ENCODE measurements around the gene FOLR3.

FOLR3 gene

DNA sequence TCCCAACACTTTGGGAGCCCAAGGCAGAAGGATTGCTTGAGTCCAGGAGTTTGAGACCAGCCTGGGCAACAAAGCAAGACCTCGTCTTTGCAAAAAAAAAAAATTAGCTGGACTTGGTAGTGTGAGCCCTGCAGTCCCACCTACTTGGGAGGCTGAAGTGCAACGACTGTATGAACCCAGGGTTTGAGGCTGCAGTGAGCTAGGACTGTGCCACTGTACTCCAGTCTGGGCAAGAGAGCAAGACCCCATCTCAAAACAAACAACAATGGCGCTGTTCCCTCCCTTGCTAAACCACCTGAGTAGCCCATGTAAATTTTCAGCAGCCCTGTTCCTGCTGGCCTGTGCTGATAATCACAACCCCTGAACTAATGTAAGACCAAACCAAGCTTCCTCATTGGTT lies 35.5 kb upstream of the FOLR3 start:
- Histone ChIP-seq H3K79me2 (ENCODE audit: insufficient read depth, low read length) (peaks cover 43% of the 10 kb centered on the region), H3K4me1 (ENCODE audit: insufficient read depth, low read length, poor library complexity, severe bottlenecking) (peaks cover 45% of the 10 kb centered on the region), H3K9me2 (replicated peaks; ENCODE audit: low read depth, low read length) (no peaks in the 10 kb centered on the region), H3K36me3 (ENCODE audit: insufficient read depth, low read length) (peaks cover 18% of the 10 kb centered on the region; the same call in 1 of the 2 replicates), H3F3A (ENCODE audit: low read depth) (peaks cover 7% of the 10 kb centered on the region; the same call in 1 of the 2 replicates), H3K4me2 (ENCODE audit: low read depth, low read length, poor library complexity, severe bottlenecking) (peak overlapping the region; percentile 96), H2AFZ (ENCODE audit: low read length) (no peak overlapping the region), H3K9ac (ENCODE audit: low read depth, low read length, poor library complexity, severe bottlenecking) (peak overlapping the region; percentile 98), H3K9me3 (ENCODE audit: insufficient read depth, low read depth, low read length) (no peaks in the 10 kb centered on the region), H4K20me1 (ENCODE audit: insufficient read depth, low read length, poor library complexity, severe bottlenecking) (peaks cover 4% of the 10 kb centered on the region), H3K4me3 (ENCODE audit: low read length, poor library complexity, severe bottlenecking) (peak overlapping the region; percentile 99), H3K27me3 (ENCODE audit: insufficient read depth, low read length, poor library complexity, severe bottlenecking) (no peaks in the 10 kb centered on the region)
- no peak for TF ChIP-seq EZH2phosphoT487 (IDR thresholded peaks at IDR 0.05; ENCODE audit: borderline replicate concordance)
- TF ChIP-seq, protein P1, sequence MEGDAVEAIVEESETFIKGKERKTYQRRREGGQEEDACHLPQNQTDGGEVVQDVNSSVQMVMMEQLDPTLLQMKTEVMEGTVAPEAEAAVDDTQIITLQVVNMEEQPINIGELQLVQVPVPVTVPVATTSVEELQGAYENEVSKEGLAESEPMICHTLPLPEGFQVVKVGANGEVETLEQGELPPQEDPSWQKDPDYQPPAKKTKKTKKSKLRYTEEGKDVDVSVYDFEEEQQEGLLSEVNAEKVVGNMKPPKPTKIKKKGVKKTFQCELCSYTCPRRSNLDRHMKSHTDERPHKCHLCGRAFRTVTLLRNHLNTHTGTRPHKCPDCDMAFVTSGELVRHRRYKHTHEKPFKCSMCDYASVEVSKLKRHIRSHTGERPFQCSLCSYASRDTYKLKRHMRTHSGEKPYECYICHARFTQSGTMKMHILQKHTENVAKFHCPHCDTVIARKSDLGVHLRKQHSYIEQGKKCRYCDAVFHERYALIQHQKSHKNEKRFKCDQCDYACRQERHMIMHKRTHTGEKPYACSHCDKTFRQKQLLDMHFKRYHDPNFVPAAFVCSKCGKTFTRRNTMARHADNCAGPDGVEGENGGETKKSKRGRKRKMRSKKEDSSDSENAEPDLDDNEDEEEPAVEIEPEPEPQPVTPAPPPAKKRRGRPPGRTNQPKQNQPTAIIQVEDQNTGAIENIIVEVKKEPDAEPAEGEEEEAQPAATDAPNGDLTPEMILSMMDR (conservative IDR thresholded peaks at IDR 0.05; ENCODE audit: low read length) = no peak

DNA sequence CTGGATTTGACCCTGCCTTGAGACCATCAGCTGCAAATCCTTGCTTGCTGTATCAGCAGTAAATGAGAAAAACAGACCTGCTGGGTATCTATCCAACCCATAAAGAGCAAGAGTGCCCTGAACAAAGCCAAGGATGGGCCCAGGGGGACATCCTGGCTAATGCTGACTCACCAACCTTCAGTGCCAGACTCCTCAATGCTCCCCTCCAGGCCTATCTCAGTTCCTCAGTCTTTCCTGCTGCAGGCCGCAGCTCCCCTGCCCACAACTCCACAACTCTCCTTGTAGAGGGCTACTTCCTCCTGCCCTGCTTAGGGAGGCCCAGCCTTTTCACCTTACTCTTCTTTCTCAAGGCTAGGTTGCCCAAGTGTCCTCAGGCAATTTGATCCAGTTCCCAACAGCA lies 35.1 kb upstream of the FOLR3 start:
- Histone ChIP-seq H3K27me3 (ENCODE audit: insufficient read depth, low read length, poor library complexity, severe bottlenecking) (no peaks in the 10 kb centered on the region), H3K4me1 (ENCODE audit: insufficient read depth, low read length, poor library complexity, severe bottlenecking) (peaks cover 45% of the 10 kb centered on the region), H4K20me1 (ENCODE audit: insufficient read depth, low read length, poor library complexity, severe bottlenecking) (peaks cover 4% of the 10 kb centered on the region), H3K9me2 (replicated peaks; ENCODE audit: low read depth, low read length) (no peaks in the 10 kb centered on the region), H3K9ac (ENCODE audit: low read depth, low read length, poor library complexity, severe bottlenecking) (peak overlapping the region; percentile 98), H3F3A (ENCODE audit: low read depth) (peaks cover 7% of the 10 kb centered on the region; the same call in 1 of the 2 replicates), H2AFZ (ENCODE audit: low read length) (no peak overlapping the region), H3K9me3 (ENCODE audit: insufficient read depth, low read depth, low read length) (no peaks in the 10 kb centered on the region), H3K36me3 (ENCODE audit: insufficient read depth, low read length) (peaks cover 18% of the 10 kb centered on the region; the same call in 1 of the 2 replicates), H3K79me2 (ENCODE audit: insufficient read depth, low read length) (peaks cover 43% of the 10 kb centered on the region), H3K4me3 (ENCODE audit: low read length, poor library complexity, severe bottlenecking) (peak overlapping the region; percentile 99), H3K4me2 (ENCODE audit: low read depth, low read length, poor library complexity, severe bottlenecking) (peak overlapping the region; percentile 96)
- no peak for TF ChIP-seq EZH2phosphoT487 (IDR thresholded peaks at IDR 0.05; ENCODE audit: borderline replicate concordance)
- TF ChIP-seq, protein P1 (conservative IDR thresholded peaks at IDR 0.05; ENCODE audit: low read length) = no peak

DNA sequence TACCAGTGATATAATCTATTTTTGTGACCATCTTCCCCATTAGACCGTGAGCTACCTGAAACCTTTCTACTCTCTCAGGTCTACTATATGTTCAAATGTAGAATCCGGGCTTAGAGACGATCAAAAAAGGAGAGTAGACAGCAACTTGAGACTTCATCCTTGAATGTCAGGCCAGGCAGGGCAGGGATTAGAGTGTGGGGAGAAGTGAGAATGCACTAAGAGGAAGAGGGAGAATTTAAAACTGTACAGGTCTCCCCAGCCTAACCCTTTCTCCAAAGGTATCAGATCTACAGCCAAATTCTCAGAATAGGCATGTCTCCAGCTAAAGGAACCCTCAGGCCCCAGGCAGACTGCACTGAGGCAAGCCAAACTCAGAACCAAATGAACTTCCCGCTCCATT lies 33.4 kb upstream of the FOLR3 start:
- peaks cover 7% of the 10 kb centered on the region; the same call in 1 of the 2 replicates for H3F3A ChIP-seq (ENCODE audit: low read depth)
- peaks cover 45% of the 10 kb centered on the region for H3K4me1 ChIP-seq (ENCODE audit: insufficient read depth, low read length, poor library complexity, severe bottlenecking)
- peaks cover 17% of the 10 kb centered on the region; the same call in 1 of the 2 replicates for H3K36me3 ChIP-seq (ENCODE audit: insufficient read depth, low read length)
- H3K27me3 ChIP-seq (ENCODE audit: insufficient read depth, low read length, poor library complexity, severe bottlenecking) = no peaks in the 10 kb centered on the region
- H3K4me2 ChIP-seq (ENCODE audit: low read depth, low read length, poor library complexity, severe bottlenecking) = peak overlapping the region; percentile 96
- peaks cover 43% of the 10 kb centered on the region for H3K79me2 ChIP-seq (ENCODE audit: insufficient read depth, low read length)
- peak overlapping the region; percentile 99 for H3K4me3 ChIP-seq (ENCODE audit: low read length, poor library complexity, severe bottlenecking)
- peaks cover 4% of the 10 kb centered on the region for H4K20me1 ChIP-seq (ENCODE audit: insufficient read depth, low read length, poor library complexity, severe bottlenecking)
- no peaks in the 10 kb centered on the region for H3K9me3 ChIP-seq (ENCODE audit: insufficient read depth, low read depth, low read length)
- H3K9me2 ChIP-seq (replicated peaks; ENCODE audit: low read depth, low read length) = no peaks in the 10 kb centered on the region
- TF ChIP-seq EZH2phosphoT487 (IDR thresholded peaks at IDR 0.05; ENCODE audit: borderline replicate concordance) = no peak
- TF ChIP-seq, protein P1 (conservative IDR thresholded peaks at IDR 0.05; ENCODE audit: low read length) = no peak
- no peak overlapping the region for H2AFZ ChIP-seq (ENCODE audit: low read length)
- H3K9ac ChIP-seq (ENCODE audit: low read depth, low read length, poor library complexity, severe bottlenecking) = peak overlapping the region; percentile 98

Data from Loucy (cell line).